SW480 (cell line): ENCODE measurements around the gene MICALL1.
"Not testable (repeated sequence)": the region's sequence is repeated elsewhere in the genome, so short reads cannot be mapped to it uniquely, and the experiment has no call there.

Source experiments
- DNase-seq: peaks from one replicate; pipeline ENCODE4 v3.0.0-alpha.2; 2016; ENCODE audit warnings: low spot score

The MICALL1 gene

GRCh38 chr22:37957232-37957631 is 51.1 kb downstream of the MICALL1 start:
- DNase-seq: no peak

- DNase-seq: no peak
Measured at GRCh38 chr22:37959231-37959825, 53.2 kb downstream of the MICALL1 start.

GRCh38 chr22:37961062-37961461 is 55.0 kb downstream of the MICALL1 start:
- no peak for DNase-seq

GRCh38 chr22:37965940-37966664 is 60.0 kb downstream of the MICALL1 start:
- no peak for DNase-seq

GRCh38 chr22:37967147-37967546 is 61.0 kb downstream of the MICALL1 start:
- DNase-seq: no peak

- no peak for DNase-seq
Measured at GRCh38 chr22:37967637-37968451, 61.7 kb downstream of the MICALL1 start.

GRCh38 chr22:37968452-37969251 is 62.6 kb downstream of the MICALL1 start:
- no peak for DNase-seq

GRCh38 chr22:37970864-37971263 is 64.8 kb downstream of the MICALL1 start:
- DNase-seq: no peak

GRCh38 chr22:37971475-37972434 is 65.7 kb downstream of the MICALL1 start:
- DNase-seq: no peak

GRCh38 chr22:37972527-37972926 is 66.4 kb downstream of the MICALL1 start:
- no peak for DNase-seq

GRCh38 chr22:37973271-37974170 is 67.4 kb downstream of the MICALL1 start:
- DNase-seq: no peak

GRCh38 chr22:37975153-37975552 is 69.1 kb downstream of the MICALL1 start:
- no peak for DNase-seq

GRCh38 chr22:37976022-37976421 is 69.9 kb downstream of the MICALL1 start:
- not testable (repeated sequence) for DNase-seq

- DNase-seq: no peak
Measured at GRCh38 chr22:37976547-37976946, 70.5 kb downstream of the MICALL1 start.

- DNase-seq: no peak
Measured at GRCh38 chr22:37979782-37980181, 73.7 kb downstream of the MICALL1 start.

GRCh38 chr22:37981282-37982011 is 75.3 kb downstream of the MICALL1 start:
- no peak for DNase-seq

GRCh38 chr22:37982151-37982785 is 76.2 kb downstream of the MICALL1 start:
- DNase-seq: no peak

GRCh38 chr22:37982938-37983859 is 77.1 kb downstream of the MICALL1 start:
- DNase-seq: no peak
